Retinal pigment epithelial cell (primary cell): Measurements from ENCODE around the gene PPP2R3B.
A peak's percentile ranks its signal among the peaks of the same experiment; 100 is the strongest.

ENCODE experiments used
- DNase-seq: peaks from one replicate; pipeline ENCODE4 v3.0.0-alpha.2; 2010; ENCODE audit warnings: low read depth
- H3K4me3 ChIP-seq: 2 replicates; pipeline ENCODE4 v1.5.1; 2011; ENCODE audit warnings: mild to moderate bottlenecking, low read length, control low read depth, moderate library complexity
- TF ChIP-seq, protein P1 (sequence below): conservative IDR thresholded peaks from 2 replicates; pipeline ENCODE4 v1.5.1; 2011; ENCODE audit warnings: low read depth, low read length, control low read depth, inconsistent platforms

PPP2R3B gene

DNA sequence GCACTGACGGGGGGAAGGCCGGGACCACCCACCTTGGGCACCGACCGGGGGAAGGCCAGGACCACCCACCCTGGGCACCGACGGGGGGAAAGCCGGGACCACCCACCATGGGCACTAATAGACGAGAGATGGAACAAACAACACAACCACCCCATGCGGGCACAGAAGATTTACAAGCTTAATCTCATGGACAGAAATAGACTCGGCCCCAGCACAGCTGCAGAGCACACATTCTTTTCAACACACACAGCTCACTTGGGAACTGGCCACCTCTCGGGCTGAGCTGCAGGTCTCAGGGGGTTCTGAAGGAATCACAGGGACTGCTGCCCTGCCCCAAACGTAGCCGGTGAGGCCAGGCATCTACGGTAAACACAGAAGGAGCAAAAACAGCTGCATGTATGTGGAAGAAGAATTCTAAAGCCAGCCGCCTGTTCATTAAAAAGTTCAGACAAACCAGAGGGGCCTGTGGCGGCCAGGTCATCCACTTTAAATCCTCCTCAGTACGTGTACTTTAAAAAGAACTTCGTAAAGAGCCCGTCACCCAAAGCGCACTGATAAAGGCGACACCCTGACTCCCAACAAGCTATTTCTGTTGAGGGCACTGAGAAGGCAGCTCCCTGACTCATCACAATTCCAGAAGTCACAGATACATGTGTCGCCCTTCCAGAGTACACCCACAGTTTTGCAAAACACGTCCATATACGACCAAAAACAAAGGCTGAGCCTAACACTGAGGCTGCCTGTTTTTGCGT lies 17.7 kb downstream of the PPP2R3B start:
- TF ChIP-seq, protein P1, sequence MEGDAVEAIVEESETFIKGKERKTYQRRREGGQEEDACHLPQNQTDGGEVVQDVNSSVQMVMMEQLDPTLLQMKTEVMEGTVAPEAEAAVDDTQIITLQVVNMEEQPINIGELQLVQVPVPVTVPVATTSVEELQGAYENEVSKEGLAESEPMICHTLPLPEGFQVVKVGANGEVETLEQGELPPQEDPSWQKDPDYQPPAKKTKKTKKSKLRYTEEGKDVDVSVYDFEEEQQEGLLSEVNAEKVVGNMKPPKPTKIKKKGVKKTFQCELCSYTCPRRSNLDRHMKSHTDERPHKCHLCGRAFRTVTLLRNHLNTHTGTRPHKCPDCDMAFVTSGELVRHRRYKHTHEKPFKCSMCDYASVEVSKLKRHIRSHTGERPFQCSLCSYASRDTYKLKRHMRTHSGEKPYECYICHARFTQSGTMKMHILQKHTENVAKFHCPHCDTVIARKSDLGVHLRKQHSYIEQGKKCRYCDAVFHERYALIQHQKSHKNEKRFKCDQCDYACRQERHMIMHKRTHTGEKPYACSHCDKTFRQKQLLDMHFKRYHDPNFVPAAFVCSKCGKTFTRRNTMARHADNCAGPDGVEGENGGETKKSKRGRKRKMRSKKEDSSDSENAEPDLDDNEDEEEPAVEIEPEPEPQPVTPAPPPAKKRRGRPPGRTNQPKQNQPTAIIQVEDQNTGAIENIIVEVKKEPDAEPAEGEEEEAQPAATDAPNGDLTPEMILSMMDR, result no peak
- peak overlapping the region; percentile 18 for H3K4me3 ChIP-seq
- DNase-seq, result no peak

DNA sequence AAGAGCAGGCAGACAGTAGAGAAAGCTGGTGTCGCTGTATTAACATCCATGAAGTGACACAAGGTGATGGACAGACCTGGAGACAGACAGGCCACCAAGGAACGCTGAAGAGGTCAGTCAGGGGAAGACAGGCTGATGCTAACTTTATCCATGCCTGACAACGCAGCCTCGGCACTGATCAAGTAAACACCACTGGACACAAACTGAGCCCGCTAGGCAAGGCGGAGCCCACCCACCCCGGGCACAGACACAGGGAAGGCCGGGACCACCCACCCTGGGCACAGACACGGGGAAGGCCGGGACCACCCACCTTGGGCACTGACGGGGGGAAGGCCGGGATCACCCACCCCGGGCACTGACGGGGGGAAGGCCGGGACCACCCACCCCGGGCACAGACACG lies 18.8 kb downstream of the PPP2R3B start:
- DNase-seq, result no peak

DNA sequence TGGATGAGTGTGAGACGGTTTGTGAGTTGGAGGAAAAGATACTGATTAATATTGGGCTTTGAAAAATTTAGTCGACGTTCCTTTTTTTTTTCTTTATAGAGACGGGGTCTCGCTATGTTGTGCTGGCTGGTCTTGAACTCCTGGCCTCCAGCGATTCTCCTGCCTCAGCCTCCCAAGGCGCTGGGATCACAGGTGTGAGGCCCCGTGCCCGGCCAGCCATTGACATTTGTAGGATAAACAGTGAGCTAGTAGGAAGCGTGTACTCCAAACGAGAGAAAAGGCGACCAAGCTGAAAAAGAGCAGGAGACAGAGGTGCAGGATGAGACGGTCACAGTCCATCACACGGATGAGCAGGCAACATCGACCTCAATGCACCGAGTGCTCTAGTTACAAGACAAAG lies 19.4 kb downstream of the PPP2R3B start:
- H3K4me3 ChIP-seq, result no peak overlapping the region
- TF ChIP-seq, protein P1, result no peak
- DNase-seq, result no peak

More for the DNA sequence above, 18.8 kb downstream of the PPP2R3B start:
- TF ChIP-seq, protein P1, result no peak
- H3K4me3 ChIP-seq, result no peak overlapping the region

DNA sequence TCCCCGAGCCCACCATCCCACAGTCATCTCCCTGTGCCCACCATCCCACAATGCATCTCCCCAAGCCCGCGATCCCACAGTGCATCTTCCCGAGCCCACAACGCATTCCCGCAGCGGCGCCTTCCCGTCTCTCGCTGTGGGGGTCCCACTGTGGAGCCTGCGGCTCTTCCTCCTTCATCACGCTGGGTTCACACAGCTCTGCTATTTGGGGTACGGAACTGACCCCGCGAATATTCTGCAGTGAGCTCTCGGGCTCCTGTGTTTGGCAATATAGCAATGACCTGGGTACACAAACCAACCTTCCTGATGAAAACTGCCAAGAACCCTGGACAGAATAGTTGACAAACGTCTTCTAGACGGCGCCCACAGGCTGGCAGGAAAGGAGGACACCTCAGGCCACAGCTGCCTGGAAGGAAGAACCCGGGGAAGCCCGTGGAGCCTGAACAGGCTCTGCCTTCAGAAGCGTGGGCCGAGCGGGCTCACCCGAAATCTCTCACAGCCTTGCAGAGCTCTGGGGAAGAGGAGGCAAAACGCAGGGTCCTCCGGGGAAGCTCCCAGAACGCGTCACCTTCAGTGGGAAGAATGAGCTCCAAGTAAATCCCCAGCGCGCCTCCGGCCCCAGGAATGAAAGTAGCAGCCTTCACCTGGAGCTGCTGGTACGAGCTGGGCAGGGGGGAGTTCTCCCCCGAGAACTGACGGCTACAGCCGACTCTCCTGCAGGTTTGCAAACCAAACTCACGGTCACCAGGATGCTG lies 22.9 kb downstream of the PPP2R3B start:
- H3K4me3 ChIP-seq, result no peak overlapping the region
- no peak for DNase-seq
- TF ChIP-seq, protein P1, result no peak

DNA sequence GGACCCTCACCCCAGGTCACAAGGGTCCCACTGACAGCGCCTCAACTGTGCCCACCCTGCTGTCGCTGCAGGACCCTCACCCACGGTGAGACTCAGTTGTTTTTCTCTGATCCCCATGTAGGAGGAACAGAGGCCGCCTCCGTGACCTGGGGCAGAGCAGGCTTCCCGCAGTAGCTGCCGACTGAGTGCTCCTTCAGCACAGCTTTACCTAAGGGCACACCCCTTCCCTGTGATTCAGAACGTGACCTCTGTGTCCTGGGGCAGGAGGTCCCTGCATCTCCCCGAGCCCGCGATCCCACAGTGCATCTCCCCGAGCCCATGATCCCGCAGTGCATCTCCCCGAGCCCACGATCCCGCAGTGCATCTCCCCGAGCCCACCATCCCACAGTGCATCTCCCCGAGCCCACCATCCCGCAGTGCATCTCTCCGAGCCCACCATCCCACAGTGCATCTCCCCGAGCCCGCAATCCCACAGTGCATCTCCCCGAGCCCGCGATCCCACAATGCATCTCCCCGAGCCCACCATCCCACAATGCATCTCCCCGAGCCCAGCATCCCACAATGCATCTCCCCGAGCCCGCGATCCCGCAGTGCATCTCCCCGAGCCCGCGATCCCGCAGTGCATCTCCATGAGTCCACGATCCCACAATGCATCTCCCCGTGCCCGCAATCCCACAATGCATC lies 23.6 kb downstream of the PPP2R3B start:
- H3K4me3 ChIP-seq, result no peak overlapping the region
- no peak for DNase-seq
- TF ChIP-seq, protein P1, result no peak

DNA sequence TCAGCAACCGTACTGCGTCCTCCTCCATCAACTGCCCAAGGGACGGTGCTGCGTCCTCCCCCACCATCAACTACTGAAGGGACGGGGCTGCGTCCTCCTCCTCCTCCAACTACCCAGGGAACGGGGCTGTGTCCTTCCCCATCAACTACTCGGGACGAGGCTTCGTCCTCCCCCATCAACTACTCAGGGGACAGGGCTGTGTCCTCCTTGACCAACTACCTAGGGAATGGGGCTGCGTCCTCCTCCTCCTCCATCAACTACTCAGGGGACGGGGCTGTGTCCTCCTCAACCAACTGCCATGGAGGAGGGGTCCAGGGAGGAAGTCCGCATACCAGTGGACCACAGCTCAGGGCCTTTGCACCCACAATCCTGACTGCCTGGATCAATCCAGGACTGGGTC lies 24.4 kb downstream of the PPP2R3B start:
- DNase-seq, result no peak
- TF ChIP-seq, protein P1, result no peak
- H3K4me3 ChIP-seq, result no peak overlapping the region
